Activated naive CD4-positive, alpha-beta T cell treated with anti-CD3 and anti-CD28 coated beads for 36 hours (primary cell): ENCODE results near the gene EDIL3. TPM values are rescaled to one million over a fixed set of nuclear protein-coding genes. Genes with fewer than 3 reads are reported as not detected.

Experiments used
- CTCF ChIA-PET: fragments of 350-600 bp; sonication (Branson Sonifier 250); formaldehyde crosslinking; loops from one replicate; lab custom pipeline; 2021; ENCODE audit warnings: antibody characterized with exemption; lab: Charles Lee
- DNase-seq: peaks from one replicate; pipeline ENCODE4 v3.0.0-alpha.2; 2020
- H3K27ac Mint-ChIP-seq: one replicate; pipeline ENCODE4 v1.8.0; 2021; ENCODE audit warnings: mild to moderate bottlenecking, mixed read lengths
- H3K27me3 Mint-ChIP-seq: one replicate; pipeline ENCODE4 v1.8.0; 2021; ENCODE audit warnings: low read depth, mixed read lengths
- H3K36me3 Mint-ChIP-seq: one replicate; pipeline ENCODE4 v1.8.0; 2021; ENCODE audit warnings: low read depth, mixed read lengths
- H3K4me1 Mint-ChIP-seq: one replicate; pipeline ENCODE4 v1.8.0; 2021; ENCODE audit warnings: low read depth, mixed read lengths
- H3K4me3 Mint-ChIP-seq: one replicate; pipeline ENCODE4 v1.8.0; 2021; ENCODE audit warnings: mild to moderate bottlenecking, moderate library complexity, mixed read lengths
- H3K9me3 Mint-ChIP-seq: one replicate; pipeline ENCODE4 v1.8.0; 2021; ENCODE audit warnings: mixed read lengths
- intact Hi-C: fragments of 100-400 bp; cut with micrococcal nuclease; formaldehyde crosslinking; loops from one replicate; pipeline ENCODE4 v1.15.1; 2023
- total RNA-seq, 2 experiments: library from RNA; stranded (reverse); gene quantifications; one replicate each; pipeline ENCODE4 v1.2.3, GENCODE V29; 2021

Gene EDIL3
- total RNA-seq, 2 experiments from 2014 or later = not detected

- Mint-ChIP-seq H3K4me3 (no peak overlapping the region), H3K27ac (no peak overlapping the region), H3K4me1 (no peaks in the 10 kb centered on the region), H3K36me3 (no peaks in the 10 kb centered on the region), H3K27me3 (no peaks in the 10 kb centered on the region), H3K9me3 (peaks cover 2% of the 10 kb centered on the region)
- DNase-seq = no peak
- intact Hi-C loops = no loop called here
- CTCF ChIA-PET = no interaction called here
Measured at GRCh38 chr5:84229045-84229444, 155.6 kb downstream of the EDIL3 start.

GRCh38 chr5:84228266-84228665 lies 156.4 kb downstream of the EDIL3 start:
- Mint-ChIP-seq H3K27ac (no peak overlapping the region), H3K4me1 (no peaks in the 10 kb centered on the region), H3K27me3 (no peaks in the 10 kb centered on the region), H3K9me3 (peaks cover 2% of the 10 kb centered on the region), H3K36me3 (no peaks in the 10 kb centered on the region), H3K4me3 (no peak overlapping the region)
- DNase-seq = no peak
- CTCF ChIA-PET = no interaction called here
- intact Hi-C loops = no loop called here

- DNase-seq = no peak
- peaks cover 2% of the 10 kb centered on the region for H3K9me3 Mint-ChIP-seq
- H3K4me3 Mint-ChIP-seq = no peak overlapping the region
- no peaks in the 10 kb centered on the region for H3K4me1 Mint-ChIP-seq
- no peaks in the 10 kb centered on the region for H3K27me3 Mint-ChIP-seq
- CTCF ChIA-PET = no interaction called here
- no peak overlapping the region for H3K27ac Mint-ChIP-seq
- intact Hi-C loops = no loop called here
- no peaks in the 10 kb centered on the region for H3K36me3 Mint-ChIP-seq
Measured at GRCh38 chr5:84227236-84227635, 157.4 kb downstream of the EDIL3 start.

- H3K4me3 Mint-ChIP-seq = no peak overlapping the region
- no peaks in the 10 kb centered on the region for H3K27me3 Mint-ChIP-seq
- H3K9me3 Mint-ChIP-seq = no peaks in the 10 kb centered on the region
- CTCF ChIA-PET = no interaction called here
- no peak for DNase-seq
- no peak overlapping the region for H3K27ac Mint-ChIP-seq
- intact Hi-C loops = no loop called here
- no peaks in the 10 kb centered on the region for H3K36me3 Mint-ChIP-seq
- no peaks in the 10 kb centered on the region for H3K4me1 Mint-ChIP-seq
Measured at GRCh38 chr5:84218546-84218945, 166.1 kb downstream of the EDIL3 start.

- no peaks in the 10 kb centered on the region for H3K36me3 Mint-ChIP-seq
- no peaks in the 10 kb centered on the region for H3K4me1 Mint-ChIP-seq
- peaks cover 5% of the 10 kb centered on the region for H3K9me3 Mint-ChIP-seq
- no peak overlapping the region for H3K27ac Mint-ChIP-seq
- H3K27me3 Mint-ChIP-seq = no peaks in the 10 kb centered on the region
- H3K4me3 Mint-ChIP-seq = no peak overlapping the region
- intact Hi-C loops = no loop called here
- no peak for DNase-seq
- CTCF ChIA-PET = no interaction called here
Measured at GRCh38 chr5:84215521-84215920, 169.2 kb downstream of the EDIL3 start.

- CTCF ChIA-PET = no interaction called here
- Mint-ChIP-seq H3K27ac (no peak overlapping the region), H3K9me3 (peaks cover 5% of the 10 kb centered on the region), H3K36me3 (no peaks in the 10 kb centered on the region), H3K4me3 (no peak overlapping the region), H3K4me1 (no peaks in the 10 kb centered on the region), H3K27me3 (no peaks in the 10 kb centered on the region)
- DNase-seq = no peak
- intact Hi-C loops = no loop called here
Measured at GRCh38 chr5:84213861-84214260, 170.8 kb downstream of the EDIL3 start.

GRCh38 chr5:84213212-84213611 lies 171.5 kb downstream of the EDIL3 start:
- H3K27me3 Mint-ChIP-seq = no peaks in the 10 kb centered on the region
- CTCF ChIA-PET = interaction anchor here (0.6 to 0.7 kb wide), 2 partner anchors 142 to 881 kb away, joined by 3 read pairs; no protein-coding TSS in a partner anchor
- no peak for DNase-seq
- no peak overlapping the region for H3K27ac Mint-ChIP-seq
- H3K4me1 Mint-ChIP-seq = no peaks in the 10 kb centered on the region
- no peak overlapping the region for H3K4me3 Mint-ChIP-seq
- H3K36me3 Mint-ChIP-seq = no peaks in the 10 kb centered on the region
- intact Hi-C loops = no loop called here
- peaks cover 5% of the 10 kb centered on the region for H3K9me3 Mint-ChIP-seq

GRCh38 chr5:84204772-84205171 lies 179.9 kb downstream of the EDIL3 start:
- Mint-ChIP-seq H3K4me3 (no peak overlapping the region), H3K4me1 (no peaks in the 10 kb centered on the region), H3K27ac (no peak overlapping the region), H3K36me3 (no peaks in the 10 kb centered on the region), H3K27me3 (no peaks in the 10 kb centered on the region), H3K9me3 (no peaks in the 10 kb centered on the region)
- intact Hi-C loops = no loop called here
- CTCF ChIA-PET = no interaction called here
- DNase-seq = no peak

GRCh38 chr5:84202136-84202535 lies 182.5 kb downstream of the EDIL3 start:
- Mint-ChIP-seq H3K9me3 (no peaks in the 10 kb centered on the region), H3K4me3 (no peak overlapping the region), H3K27me3 (no peaks in the 10 kb centered on the region), H3K4me1 (no peaks in the 10 kb centered on the region), H3K36me3 (no peaks in the 10 kb centered on the region), H3K27ac (no peak overlapping the region)
- intact Hi-C loops = no loop called here
- CTCF ChIA-PET = no interaction called here
- no peak for DNase-seq

- CTCF ChIA-PET = no interaction called here
- no peak overlapping the region for H3K27ac Mint-ChIP-seq
Measured at GRCh38 chr5:84197538-84197937, 187.1 kb downstream of the EDIL3 start.

GRCh38 chr5:84191281-84191680 lies 193.4 kb downstream of the EDIL3 start:
- H3K36me3 Mint-ChIP-seq = no peaks in the 10 kb centered on the region
- H3K27me3 Mint-ChIP-seq = no peaks in the 10 kb centered on the region

More at GRCh38 chr5:84197538-84197937, 187.1 kb downstream of the EDIL3 start:
- H3K27me3 Mint-ChIP-seq = no peaks in the 10 kb centered on the region
- no peaks in the 10 kb centered on the region for H3K4me1 Mint-ChIP-seq
- peaks cover 1% of the 10 kb centered on the region for H3K9me3 Mint-ChIP-seq
- intact Hi-C loops = no loop called here
- H3K36me3 Mint-ChIP-seq = no peaks in the 10 kb centered on the region
- no peak for DNase-seq
- no peak overlapping the region for H3K4me3 Mint-ChIP-seq

GRCh38 chr5:84184857-84185256 lies 199.8 kb downstream of the EDIL3 start:
- H3K4me3 Mint-ChIP-seq = no peak overlapping the region
- no peak for DNase-seq
- H3K9me3 Mint-ChIP-seq = no peaks in the 10 kb centered on the region
- CTCF ChIA-PET = no interaction called here
- H3K27me3 Mint-ChIP-seq = peaks cover 2% of the 10 kb centered on the region
- no peaks in the 10 kb centered on the region for H3K36me3 Mint-ChIP-seq
- H3K27ac Mint-ChIP-seq = no peak overlapping the region
- no peaks in the 10 kb centered on the region for H3K4me1 Mint-ChIP-seq
- intact Hi-C loops = no loop called here

More at GRCh38 chr5:84191281-84191680, 193.4 kb downstream of the EDIL3 start:
- no peak for DNase-seq
- CTCF ChIA-PET = no interaction called here
- Mint-ChIP-seq H3K4me1 (no peaks in the 10 kb centered on the region), H3K27ac (no peak overlapping the region), H3K4me3 (no peak overlapping the region), H3K9me3 (no peaks in the 10 kb centered on the region)
- intact Hi-C loops = no loop called here

- no peak for DNase-seq
- no peaks in the 10 kb centered on the region for H3K4me1 Mint-ChIP-seq
- H3K9me3 Mint-ChIP-seq = no peaks in the 10 kb centered on the region
- intact Hi-C loops = no loop called here
- H3K27me3 Mint-ChIP-seq = peaks cover 2% of the 10 kb centered on the region
- H3K4me3 Mint-ChIP-seq = no peak overlapping the region
- H3K27ac Mint-ChIP-seq = no peak overlapping the region
- H3K36me3 Mint-ChIP-seq = no peaks in the 10 kb centered on the region
- CTCF ChIA-PET = no interaction called here
Measured at GRCh38 chr5:84181093-84181492, 203.6 kb downstream of the EDIL3 start.

- no peaks in the 10 kb centered on the region for H3K9me3 Mint-ChIP-seq
- no peak overlapping the region for H3K27ac Mint-ChIP-seq
- no peaks in the 10 kb centered on the region for H3K36me3 Mint-ChIP-seq
- CTCF ChIA-PET = no interaction called here
- H3K27me3 Mint-ChIP-seq = no peaks in the 10 kb centered on the region
- H3K4me3 Mint-ChIP-seq = no peak overlapping the region
- intact Hi-C loops = no loop called here
- no peaks in the 10 kb centered on the region for H3K4me1 Mint-ChIP-seq
- DNase-seq = no peak
Measured at GRCh38 chr5:84168841-84169240, 215.8 kb downstream of the EDIL3 start.
